GM19328 (cell line): ENCODE measurements around the gene RAF1.
"Not testable (repeated sequence)": the region's sequence is repeated elsewhere in the genome, so short reads cannot be mapped to it uniquely, and the experiment has no call there.

Experiments used
- ATAC-seq: cut with Tn5 transposase; IDR thresholded peaks from one replicate; pipeline ENCODE4 v1.9.1; 2021; ENCODE audit warnings: mild to moderate bottlenecking, moderate library complexity; ENCODE audit not compliant: unreplicated experiment

RAF1 gene

GRCh38 chr3:12643010-12643380, 20.9 kb downstream of the RAF1 start:
- no peak for ATAC-seq

DNA sequence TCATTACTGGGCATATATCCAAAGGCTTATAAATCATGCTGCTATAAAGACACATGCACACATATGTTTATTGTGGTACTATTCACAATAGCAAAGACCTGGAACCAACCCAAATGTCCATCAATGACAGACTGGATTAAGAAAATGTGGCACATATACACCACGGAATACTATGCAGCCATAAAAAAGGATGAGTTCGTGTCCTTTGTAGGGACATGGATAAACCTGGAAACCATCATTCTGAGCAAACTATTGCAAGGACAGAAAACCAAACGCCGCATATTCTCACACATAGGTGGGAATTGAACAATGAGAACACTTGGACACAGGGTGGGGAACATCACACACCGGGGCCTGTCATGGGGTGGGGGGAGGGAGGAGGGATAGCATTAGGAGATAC, 23.1 kb downstream of the RAF1 start:
- ATAC-seq: not testable (repeated sequence)

DNA sequence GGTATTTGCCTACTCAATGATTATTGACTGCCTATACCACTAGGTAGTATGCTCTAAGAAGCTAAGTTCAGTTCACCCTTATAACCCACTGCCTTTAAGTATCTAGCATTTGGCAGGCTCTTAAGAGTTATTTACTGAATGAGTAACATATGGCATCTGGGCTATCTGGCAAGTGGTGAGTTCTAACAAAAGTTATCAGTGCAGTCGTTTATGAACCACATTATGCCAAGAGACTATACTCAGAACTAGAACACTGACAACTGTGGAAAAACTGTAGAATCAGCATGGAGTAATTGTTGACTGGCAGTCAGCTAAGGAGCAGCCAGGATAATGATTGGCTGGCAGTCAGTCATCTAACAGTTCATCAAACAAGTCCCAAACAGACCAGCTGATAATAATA, 25.8 kb downstream of the RAF1 start:
- ATAC-seq: no peak

GRCh38 chr3:12633108-12633507, 30.8 kb downstream of the RAF1 start:
- no peak for ATAC-seq

GRCh38 chr3:12632523-12632922, 31.4 kb downstream of the RAF1 start:
- no peak for ATAC-seq

- not testable (repeated sequence) for ATAC-seq
Observed at GRCh38 chr3:12630843-12631242, 33.1 kb downstream of the RAF1 start.

DNA sequence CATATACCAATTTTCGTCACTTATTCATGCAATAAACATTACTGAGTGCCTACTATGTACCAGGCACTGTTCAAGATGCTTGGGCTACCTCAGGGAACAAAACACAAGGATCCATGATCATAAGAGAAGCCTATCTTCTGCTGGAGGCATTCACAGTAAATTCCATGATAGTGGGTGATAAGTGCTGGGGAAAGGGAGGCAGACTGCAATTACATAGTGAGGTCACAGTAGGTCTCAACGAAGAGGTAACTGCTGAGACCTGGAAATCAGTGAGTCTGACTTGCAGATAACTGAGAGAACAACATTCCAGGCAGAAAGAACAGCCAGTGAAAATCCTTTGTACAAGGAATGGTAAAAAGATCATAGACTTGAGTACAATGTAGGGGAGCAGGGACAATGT, 33.6 kb downstream of the RAF1 start:
- ATAC-seq: no peak

DNA sequence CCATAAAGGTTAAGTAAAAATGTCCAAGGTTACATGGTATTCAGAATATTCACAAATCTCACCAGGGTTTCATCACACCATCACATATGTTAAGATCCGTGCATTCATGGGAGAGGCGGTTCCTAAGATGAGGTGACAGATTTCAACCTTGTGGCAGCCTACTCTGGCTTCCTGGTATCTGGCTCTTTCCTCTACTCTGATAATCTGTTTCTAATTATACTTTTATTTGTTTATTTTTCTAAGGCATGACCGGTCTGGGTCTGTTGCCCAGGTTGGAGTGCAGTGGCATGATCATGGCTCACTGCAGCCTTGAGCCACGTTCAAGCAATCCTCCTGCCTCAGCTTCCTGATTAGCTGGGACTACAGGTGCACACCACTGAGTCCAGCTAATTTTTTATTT, 34.4 kb downstream of the RAF1 start:
- no peak for ATAC-seq

DNA sequence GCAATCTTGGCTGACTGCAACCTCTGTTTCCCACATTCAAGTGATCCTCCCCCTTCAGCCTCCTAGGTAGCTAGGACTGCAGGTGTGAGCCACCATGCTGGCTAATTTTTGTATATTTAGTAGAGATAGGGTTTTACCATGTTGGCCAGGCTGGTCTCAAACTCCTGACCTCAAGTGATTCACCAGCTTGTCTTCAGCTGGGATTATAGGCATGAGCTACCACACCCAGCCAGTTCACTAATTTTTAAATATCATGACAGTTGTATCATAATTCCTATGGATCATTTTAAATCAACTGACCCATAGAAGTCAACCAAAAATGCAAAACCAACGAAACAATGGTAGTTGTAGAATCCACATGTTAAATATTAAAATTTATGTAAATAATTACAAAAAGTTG, 35.1 kb downstream of the RAF1 start:
- no peak for ATAC-seq

DNA sequence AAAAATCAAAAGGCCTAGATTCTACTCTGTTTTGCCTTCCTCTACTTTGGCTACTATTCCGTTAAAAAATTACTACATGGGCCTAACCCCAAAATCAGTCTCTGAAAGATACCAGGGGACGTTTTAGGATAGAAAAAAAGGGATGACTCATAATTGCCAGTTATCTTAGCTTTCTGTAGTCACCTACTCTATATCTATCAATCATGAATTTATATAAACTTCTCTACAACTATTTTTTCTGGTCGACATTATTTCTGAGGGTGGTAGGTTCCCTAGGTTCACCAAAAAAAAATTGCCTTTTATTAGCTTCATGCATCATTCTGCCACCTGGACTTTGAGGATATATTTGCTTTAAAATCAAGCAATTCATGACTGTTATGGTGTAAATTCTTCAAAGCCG, 36.5 kb downstream of the RAF1 start:
- ATAC-seq: no peak

DNA sequence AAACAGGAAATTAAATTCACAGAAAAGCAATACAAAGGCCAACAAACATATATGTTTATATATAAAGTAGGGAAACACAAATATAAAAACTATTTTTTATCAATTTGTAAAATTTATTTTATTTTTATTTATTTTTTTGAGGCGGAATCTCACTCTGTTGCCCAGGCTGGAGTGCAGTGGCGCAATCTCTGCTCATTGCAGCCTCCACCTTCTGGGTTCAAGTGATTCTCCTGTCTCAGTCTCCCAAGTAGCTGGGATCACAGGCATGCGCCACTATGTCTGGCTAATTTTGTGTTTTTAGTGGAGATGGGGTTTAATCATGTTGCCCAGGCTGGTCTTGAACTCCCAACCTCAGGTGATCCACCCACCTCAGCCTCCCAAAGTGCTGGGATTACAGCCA, 39.0 kb downstream of the RAF1 start:
- ATAC-seq: not testable (repeated sequence)

- ATAC-seq: no peak
Observed at GRCh38 chr3:12624056-12624455, 39.9 kb downstream of the RAF1 start.

DNA sequence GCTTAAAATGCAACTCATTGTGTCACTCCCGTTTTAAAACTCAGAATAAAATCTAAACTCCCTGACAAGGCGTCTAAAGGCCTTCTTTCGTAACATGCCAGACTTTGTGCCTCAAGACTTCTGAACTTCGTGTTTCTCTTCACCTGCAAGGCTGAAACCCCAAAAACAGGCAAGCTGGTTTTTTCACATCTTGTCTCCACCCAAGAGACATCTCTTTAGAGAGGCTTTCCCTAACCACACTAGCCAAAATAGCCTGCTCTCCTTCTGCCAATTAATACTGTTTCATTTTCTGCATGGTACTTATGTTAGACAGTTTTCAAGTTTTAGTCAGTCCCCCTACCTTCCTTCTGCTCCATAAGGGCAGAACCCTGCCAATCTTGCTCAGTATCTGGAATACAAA, 41.6 kb downstream of the RAF1 start:
- no peak for ATAC-seq

- no peak for ATAC-seq
Observed at GRCh38 chr3:12620729-12621128, 43.2 kb downstream of the RAF1 start.

- no peak for ATAC-seq
Observed at GRCh38 chr3:12620305-12620704, 43.6 kb downstream of the RAF1 start.

DNA sequence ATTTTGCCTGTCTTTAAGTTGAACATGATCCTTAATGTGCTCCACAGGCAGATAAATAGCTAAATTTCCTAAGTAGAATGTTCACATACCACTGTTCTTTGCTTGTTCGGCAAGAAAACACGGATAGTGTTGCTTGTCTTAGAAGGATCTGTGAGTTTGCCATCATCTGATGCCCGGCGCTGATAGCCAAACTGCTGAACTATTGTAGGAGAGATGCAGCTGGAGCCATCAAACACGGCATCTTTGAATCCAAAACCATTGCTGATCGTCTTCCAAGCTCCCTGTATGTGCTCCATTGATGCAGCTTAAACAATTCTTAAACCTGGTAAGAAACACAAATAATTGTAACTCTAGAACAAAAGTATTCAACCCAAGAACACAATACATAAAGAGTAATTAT, 45.5 kb downstream of the RAF1 start:
- ATAC-seq: no peak

- ATAC-seq: no peak
Observed at GRCh38 chr3:12615266-12615665, 48.7 kb downstream of the RAF1 start.

- ATAC-seq: no peak
Observed at GRCh38 chr3:12613250-12613649, 50.7 kb downstream of the RAF1 start.

GRCh38 chr3:12612514-12613226, 51.2 kb downstream of the RAF1 start:
- ATAC-seq: no peak

DNA sequence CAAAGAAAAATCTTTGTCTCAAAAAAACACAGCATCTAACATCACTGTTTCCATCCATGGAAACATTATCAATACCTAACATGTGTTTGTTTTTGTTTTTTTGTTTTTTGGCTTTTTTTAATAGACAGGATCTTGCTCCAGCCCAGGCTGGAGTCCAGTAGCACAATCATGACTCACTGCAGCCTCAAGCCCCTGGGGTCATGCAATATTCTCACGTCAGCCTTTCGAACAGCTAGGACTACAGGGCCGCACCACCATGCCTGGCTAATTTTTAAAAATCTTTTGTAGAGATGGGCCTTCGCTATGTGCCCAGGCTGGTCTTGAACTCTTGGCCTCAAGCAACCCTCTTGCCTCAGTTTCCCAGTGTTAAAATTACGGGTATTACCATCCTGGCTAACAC, 52.8 kb downstream of the RAF1 start:
- no peak for ATAC-seq

GRCh38 chr3:12608376-12608775, 55.5 kb downstream of the RAF1 start:
- ATAC-seq: no peak

- ATAC-seq: no peak
Observed at GRCh38 chr3:12603969-12604368, 59.9 kb downstream of the RAF1 start.

DNA sequence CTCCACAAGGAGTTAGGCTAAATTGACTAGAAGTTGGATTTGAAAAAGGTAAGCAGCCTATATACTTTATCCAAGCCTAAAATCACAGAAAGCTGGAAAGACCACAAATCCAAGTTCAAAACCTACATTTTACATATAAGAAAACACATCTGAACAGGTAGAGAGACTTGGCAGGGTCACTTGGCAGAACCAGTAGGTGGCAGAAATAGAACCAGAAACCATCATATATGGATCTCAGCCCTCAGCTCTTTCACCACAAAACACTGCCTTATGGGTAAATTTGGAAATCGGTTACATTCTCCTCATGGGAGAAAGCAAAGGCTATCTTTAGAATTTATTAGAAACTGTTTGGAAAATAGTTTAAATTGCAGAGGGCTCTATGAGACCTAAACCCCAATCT, 62.8 kb downstream of the RAF1 start:
- no peak for ATAC-seq
